GM18498 (cell line): ENCODE measurements around the gene ANO2.
"Not testable (repeated sequence)": the region's sequence is repeated elsewhere in the genome, so short reads cannot be mapped to it uniquely, and the experiment has no call there.

Experiments
- ATAC-seq: cut with Tn5 transposase; IDR thresholded peaks from one replicate; pipeline ENCODE4 v1.9.1; 2021; ENCODE audit warnings: mild to moderate bottlenecking, moderate library complexity; ENCODE audit not compliant: unreplicated experiment

The ANO2 gene

GRCh38 chr12:5562581-5562980 is 382.5 kb downstream of the ANO2 start:
- ATAC-seq: no peak

- no peak for ATAC-seq
Measured at GRCh38 chr12:5561846-5562245, 383.2 kb downstream of the ANO2 start.

- no peak for ATAC-seq
Measured at GRCh38 chr12:5561057-5561456, 384.0 kb downstream of the ANO2 start.

- no peak for ATAC-seq
Measured at GRCh38 chr12:5560265-5560664, 384.8 kb downstream of the ANO2 start.

GRCh38 chr12:5557906-5558305 is 387.2 kb downstream of the ANO2 start:
- ATAC-seq: no peak

GRCh38 chr12:5556946-5557673 is 387.9 kb downstream of the ANO2 start:
- ATAC-seq: no peak

- ATAC-seq: no peak
Measured at GRCh38 chr12:5556033-5556614, 388.9 kb downstream of the ANO2 start.

GRCh38 chr12:5554711-5555110 is 390.3 kb downstream of the ANO2 start:
- ATAC-seq: no peak

GRCh38 chr12:5549011-5549410 is 396.0 kb downstream of the ANO2 start:
- no peak for ATAC-seq

- no peak for ATAC-seq
Measured at GRCh38 chr12:5548152-5548943, 396.7 kb downstream of the ANO2 start.

GRCh38 chr12:5546616-5547015 is 398.4 kb downstream of the ANO2 start:
- no peak for ATAC-seq

- no peak for ATAC-seq
Measured at GRCh38 chr12:5537771-5538170, 407.3 kb downstream of the ANO2 start.

GRCh38 chr12:5537026-5537615 is 407.9 kb downstream of the ANO2 start:
- not testable (repeated sequence) for ATAC-seq

- no peak for ATAC-seq
Measured at GRCh38 chr12:5535541-5535940, 409.5 kb downstream of the ANO2 start.

- ATAC-seq: no peak
Measured at GRCh38 chr12:5534426-5535199, 410.4 kb downstream of the ANO2 start.

- ATAC-seq: no peak
Measured at GRCh38 chr12:5533368-5533767, 411.7 kb downstream of the ANO2 start.

- ATAC-seq: no peak
Measured at GRCh38 chr12:5525783-5526367, 419.2 kb downstream of the ANO2 start.

- ATAC-seq: no peak
Measured at GRCh38 chr12:5524769-5525436, 420.2 kb downstream of the ANO2 start.

- ATAC-seq: no peak
Measured at GRCh38 chr12:5524116-5524768, 420.8 kb downstream of the ANO2 start.
